Kidney (tissue), 14 donors: ENCODE data around the gene AK1. TPM values are rescaled to one million over a fixed set of nuclear protein-coding genes. Genes with fewer than 3 reads are reported as not detected.
A peak's percentile ranks its signal among the peaks of the same experiment; 100 is the strongest.

Experiments used
- DNase-seq, 5 donors: peaks; one replicate each; pipeline ENCODE4 v3.0.0-alpha.2; 2013 to 2020
- FAIRE-seq: peaks from 2 replicates; lab custom pipeline; 2012; peaks lifted over from hg19 to GRCh38; lab: Jason Lieb, UNC
- H3K27ac ChIP-seq, 2 donors: one replicate each; pipeline ENCODE4 v1.7.0; 2013; ENCODE audit warnings: low read depth in 2 of 2, low read length in 2 of 2, inconsistent platforms in 1 of 2
- H3K27me3 ChIP-seq: one replicate; pipeline ENCODE4 v1.7.1; 2013; ENCODE audit warnings: low read length, inconsistent platforms; ENCODE audit not compliant: control insufficient read depth, insufficient read depth
- H3K36me3 ChIP-seq, 3 donors: one replicate each; pipeline versions ENCODE4 v1.7.0 to v1.7.1; 2013; ENCODE audit warnings: low read length in 3 of 3, control low read depth in 1 of 3, inconsistent platforms in 1 of 3; ENCODE audit not compliant: insufficient read depth in 3 of 3, control insufficient read depth in 2 of 3
- H3K4me1 ChIP-seq, 3 donors: one replicate each; pipeline versions ENCODE4 v1.7.0 to v1.7.1; 2013; ENCODE audit warnings: low read length in 3 of 3, inconsistent platforms in 1 of 3, low read depth in 1 of 3; ENCODE audit not compliant: control insufficient read depth in 2 of 3, insufficient read depth in 2 of 3
- H3K4me3 ChIP-seq, 3 donors: one replicate each; pipeline versions ENCODE4 v1.7.0 to v1.8.1; 2013; ENCODE audit warnings: low read length in 3 of 3, control low read depth in 1 of 3, inconsistent platforms in 1 of 3
- H3K9ac ChIP-seq, 3 donors: one replicate each; pipeline versions ENCODE4 v1.7.0 to v1.7.1; 2013; ENCODE audit warnings: low read length in 3 of 3, control low read depth in 1 of 3, inconsistent platforms in 1 of 3
- H3K9me3 ChIP-seq, 3 donors: one replicate each; pipeline versions ENCODE4 v1.7.0 to v1.7.1; 2013; ENCODE audit warnings: low read length in 3 of 3, control low read depth in 1 of 3, inconsistent platforms in 1 of 3; ENCODE audit not compliant: control insufficient read depth in 2 of 3, insufficient read depth in 1 of 3
- intact Hi-C: fragments of 100-400 bp; cut with DNase I; formaldehyde crosslinking; loops from one replicate; pipeline ENCODE4 v1.11.1; 2022
- polyA plus RNA-seq: library from polyadenylated mRNA; stranded (reverse); fragments of 350-450 nt; fragmentation: Illumina TruSeq; extraction: RNeasy Lipid Tissue Mini Kit (QIAGEN cat#74804); gene quantifications from one replicate; pipeline ENCODE4 v1.2.3, GENCODE V29; 2014; ENCODE audit warnings: low read depth, low replicate concordance; ENCODE audit not compliant: insufficient read depth
- total RNA-seq: library from RNA; stranded (reverse); fragmentation: NEBNext Ultra II Directional; extraction: Animal tissue kit (Norgen Biotek cat#: 25700); gene quantifications from one replicate; pipeline ENCODE4 v1.2.1, GENCODE V29; 2021
- TF ChIP-seq, protein P1 (sequence below): IDR thresholded peaks from 3 replicates; pipeline ENCODE4 v1.5.1; 2012; ENCODE audit warnings: mild to moderate bottlenecking, moderate library complexity, borderline replicate concordance; ENCODE audit not compliant: insufficient read depth; ENCODE audit errors: extremely low read depth
- donor health status: control.
- donor health status: control.
- donor health status: control.
- donor health status: control.
- donor health status: control.
- donor health status: DM: yes; HTN: yes; CAD: no.
- donor health status: Normal renal cell carcinoma (clear cell type).

Gene AK1
- total and polyA plus RNA-seq, 2 donors from 2014 or later = 77.9 to 185 TPM

DNA sequence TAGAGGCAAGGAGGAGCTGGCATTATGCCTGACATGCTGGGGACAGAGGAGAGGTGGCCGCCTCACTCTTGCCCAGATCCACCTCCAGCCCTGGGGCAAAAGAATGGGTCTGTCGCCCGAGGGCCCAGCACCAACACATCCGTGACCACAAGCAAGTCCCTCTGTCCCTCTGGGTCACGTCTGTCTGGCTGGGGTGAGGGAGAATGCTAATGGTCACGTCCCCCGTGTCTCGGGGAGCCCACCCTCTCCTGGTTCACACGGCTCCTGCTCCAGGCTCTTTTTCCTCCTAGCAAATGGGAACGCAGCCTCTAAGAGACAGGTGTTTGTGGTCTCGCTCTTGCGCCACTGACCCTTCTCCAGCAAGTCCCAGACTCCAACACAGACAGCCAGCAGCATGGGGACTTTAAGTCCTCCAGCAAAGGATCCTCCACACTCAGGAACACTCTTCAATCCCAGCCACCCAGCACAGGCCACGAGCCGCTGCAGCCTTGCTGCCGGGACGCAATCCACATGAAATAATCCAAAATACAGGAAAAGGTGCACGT, 27.1 kb downstream of the AK1 start:
- TF ChIP-seq, protein P1, sequence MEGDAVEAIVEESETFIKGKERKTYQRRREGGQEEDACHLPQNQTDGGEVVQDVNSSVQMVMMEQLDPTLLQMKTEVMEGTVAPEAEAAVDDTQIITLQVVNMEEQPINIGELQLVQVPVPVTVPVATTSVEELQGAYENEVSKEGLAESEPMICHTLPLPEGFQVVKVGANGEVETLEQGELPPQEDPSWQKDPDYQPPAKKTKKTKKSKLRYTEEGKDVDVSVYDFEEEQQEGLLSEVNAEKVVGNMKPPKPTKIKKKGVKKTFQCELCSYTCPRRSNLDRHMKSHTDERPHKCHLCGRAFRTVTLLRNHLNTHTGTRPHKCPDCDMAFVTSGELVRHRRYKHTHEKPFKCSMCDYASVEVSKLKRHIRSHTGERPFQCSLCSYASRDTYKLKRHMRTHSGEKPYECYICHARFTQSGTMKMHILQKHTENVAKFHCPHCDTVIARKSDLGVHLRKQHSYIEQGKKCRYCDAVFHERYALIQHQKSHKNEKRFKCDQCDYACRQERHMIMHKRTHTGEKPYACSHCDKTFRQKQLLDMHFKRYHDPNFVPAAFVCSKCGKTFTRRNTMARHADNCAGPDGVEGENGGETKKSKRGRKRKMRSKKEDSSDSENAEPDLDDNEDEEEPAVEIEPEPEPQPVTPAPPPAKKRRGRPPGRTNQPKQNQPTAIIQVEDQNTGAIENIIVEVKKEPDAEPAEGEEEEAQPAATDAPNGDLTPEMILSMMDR = no peak
- FAIRE-seq = no peak
- peaks cover 0 to 6% (median 0%) of the 10 kb centered on the region in 3 donors for H3K9me3 ChIP-seq
- DNase-seq = no peak
- peak overlapping the region; percentile 67 to 84 for H3K27ac ChIP-seq
- peak overlapping the region in 2 of 3 donors; percentile 47 to 81 for H3K4me3 ChIP-seq
- peaks cover 0 to 16% (median 0%) of the 10 kb centered on the region in 3 donors for H3K36me3 ChIP-seq
- peaks cover 0 to 21% (median under 1%) of the 10 kb centered on the region in 3 donors for H3K4me1 ChIP-seq
- intact Hi-C loops = no loop called here
- H3K9ac ChIP-seq = peak overlapping the region in 2 of 3 donors; percentile 0 to 66
- no peaks in the 10 kb centered on the region for H3K27me3 ChIP-seq

DNA sequence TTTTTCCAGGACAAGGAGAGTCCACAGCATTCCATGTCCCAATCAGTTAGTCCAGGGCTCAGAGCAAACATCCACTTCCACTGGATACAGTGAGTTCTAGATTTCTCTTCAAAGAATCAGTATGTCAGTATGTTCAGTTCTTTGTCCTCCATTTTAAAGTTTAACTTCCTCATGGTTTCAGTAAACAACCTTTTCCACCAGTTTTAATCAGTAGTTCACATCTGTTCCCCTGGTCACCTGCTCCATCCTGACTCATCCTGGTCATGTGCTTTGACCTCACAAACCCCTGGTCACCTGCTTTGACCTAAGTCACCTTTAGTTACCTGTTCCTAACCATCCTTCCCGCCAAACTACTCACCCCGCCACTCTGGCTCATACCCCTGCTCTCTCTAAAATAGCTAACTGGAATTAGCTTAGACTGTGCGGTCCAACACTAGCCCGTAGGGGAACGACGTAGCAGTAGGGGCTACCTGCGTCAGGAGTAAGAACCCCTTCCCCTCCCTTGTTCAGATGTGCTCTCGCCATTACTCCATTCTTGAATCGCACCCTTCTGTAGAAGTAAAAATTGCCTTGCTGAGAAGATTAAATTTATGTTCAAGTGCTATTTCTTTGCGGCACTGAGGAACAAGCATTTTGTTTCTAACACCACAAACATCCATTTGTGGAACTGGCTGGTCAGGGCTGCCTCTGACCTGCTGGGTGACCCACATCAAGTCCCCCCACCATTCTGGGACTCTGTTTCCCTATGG, 28.5 kb downstream of the AK1 start:
- Histone ChIP-seq H3K9ac (peak overlapping the region in 1 of 3 donors; percentile 66), H3K4me1 (peaks cover 2 to 22% (median 3%) of the 10 kb centered on the region in 3 donors), H3K9me3 (peaks cover 0 to 6% (median 0%) of the 10 kb centered on the region in 3 donors), H3K4me3 (peak overlapping the region in 2 of 3 donors; percentile 47 to 81), H3K36me3 (peaks cover 0 to 16% (median 0%) of the 10 kb centered on the region in 3 donors), H3K27ac (peak overlapping the region; percentile 84 to 90), H3K27me3 (no peaks in the 10 kb centered on the region)
- DNase-seq (no peak), FAIRE-seq (no peak)
- intact Hi-C loops = no loop called here
- TF ChIP-seq, protein P1 = no peak

DNA sequence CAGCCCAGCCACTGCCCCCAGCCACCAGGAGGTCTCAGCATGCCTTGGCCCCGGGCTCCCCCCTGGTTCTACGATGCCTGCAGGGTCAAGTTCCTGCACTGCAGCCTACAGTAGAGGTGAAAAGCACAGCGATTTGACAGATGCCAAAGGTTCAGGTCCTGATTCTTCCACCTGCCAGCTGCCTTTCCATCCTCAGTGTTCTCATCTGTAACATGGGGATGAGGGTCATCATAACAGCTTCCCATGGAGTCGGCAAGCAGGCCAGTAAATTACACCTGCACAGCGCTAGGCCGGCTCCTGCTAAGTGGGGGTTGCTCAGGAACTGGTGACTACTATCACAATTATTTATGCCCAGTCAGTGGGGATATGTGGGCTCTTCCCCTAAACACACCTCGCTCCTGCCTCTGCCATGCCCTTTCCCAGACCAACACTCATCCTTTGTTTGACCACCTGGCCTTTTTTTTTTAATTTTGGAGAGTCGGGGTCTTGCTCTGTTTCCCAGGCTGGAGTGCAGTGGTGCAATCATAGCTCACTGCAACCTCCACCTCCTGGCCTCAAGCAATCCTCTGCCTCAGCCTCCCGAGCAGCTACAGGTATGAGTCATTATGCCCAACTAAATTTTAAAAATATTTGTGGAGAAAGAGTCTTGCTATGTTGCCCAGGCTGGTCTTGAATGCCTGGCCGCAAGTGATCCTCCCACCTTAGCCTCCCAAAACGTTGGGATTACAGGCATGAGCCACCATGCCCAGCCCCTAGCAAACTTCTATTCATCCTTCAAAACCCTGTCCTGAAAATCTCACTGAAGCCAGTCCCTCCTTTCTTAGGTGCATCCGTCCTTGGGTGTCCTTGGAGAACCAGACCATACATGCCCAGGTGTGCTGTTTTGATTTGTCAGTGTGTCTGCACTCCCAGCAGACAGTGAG, 29.4 kb downstream of the AK1 start:
- peak overlapping the region in 1 of 3 donors; percentile 81 for H3K4me3 ChIP-seq

More for the DNA sequence above, 29.4 kb downstream of the AK1 start:
- Histone ChIP-seq H3K36me3 (peaks cover 0 to 18% (median 0%) of the 10 kb centered on the region in 3 donors), H3K4me1 (peaks cover 2 to 19% (median 3%) of the 10 kb centered on the region in 3 donors), H3K9ac (peak overlapping the region in 1 of 3 donors; percentile 46), H3K9me3 (peaks cover 0 to 6% (median 0%) of the 10 kb centered on the region in 3 donors), H3K27ac (peak overlapping the region; percentile 90 to 91), H3K27me3 (no peaks in the 10 kb centered on the region)
- intact Hi-C loops = no loop called here
- TF ChIP-seq, protein P1 = no peak
- DNase-seq (no peak), FAIRE-seq (no peak)
